ENCODE data around the gene SLC39A6.
A peak's percentile ranks its signal among the peaks of the same experiment; 100 is the strongest.
"Not testable (repeated sequence)": the region's sequence is repeated elsewhere in the genome, so short reads cannot be mapped to it uniquely, and the experiment has no call there.

Gene SLC39A6

DNA sequence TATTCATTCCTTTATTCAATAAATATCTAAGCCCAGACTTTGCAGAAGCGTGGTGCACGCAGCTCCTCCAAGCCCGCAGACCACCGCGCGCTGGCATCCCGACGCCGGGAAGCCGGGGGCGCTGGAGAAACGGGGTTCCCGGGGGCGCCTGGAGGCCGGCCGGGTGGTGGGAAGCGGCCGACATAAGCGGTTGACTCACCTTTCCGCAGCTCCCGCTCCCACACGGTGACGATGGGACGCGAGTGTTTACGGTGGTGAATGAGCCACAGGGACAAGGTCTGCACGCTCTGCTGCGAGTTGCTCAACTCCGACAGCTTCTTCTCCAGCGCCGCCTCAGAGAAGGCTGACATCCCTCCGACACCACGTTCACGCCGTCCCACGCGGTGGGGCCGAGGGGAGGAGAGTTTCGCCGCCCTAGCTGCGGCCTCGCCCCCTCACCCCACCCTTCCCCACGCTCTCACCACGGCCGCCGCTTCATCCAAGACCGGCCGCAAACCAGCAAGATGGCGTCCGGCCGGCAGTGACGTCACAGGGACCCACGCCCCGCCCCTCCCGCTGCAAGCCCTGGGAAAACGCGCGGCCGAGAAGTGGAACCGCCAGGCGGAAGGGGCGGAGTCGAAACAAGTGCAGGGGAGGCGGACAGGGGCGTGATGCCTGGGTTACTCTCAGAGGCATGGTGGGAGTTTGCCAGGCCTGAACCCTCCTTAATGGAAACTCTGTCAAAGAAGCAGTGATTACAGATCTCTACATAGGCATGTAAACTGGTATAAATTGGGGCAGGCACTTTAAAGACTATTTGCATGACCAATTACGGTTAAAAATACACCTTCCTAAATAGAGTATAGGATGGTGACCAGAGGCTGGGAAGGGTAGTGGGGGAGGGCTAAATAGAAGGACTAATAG lies 61.8 kb downstream of the SLC39A6 start, which contains the start of gene RPRD1A:
TSS of gene RPRD1A (minus strand) at position 505 of the 903 bp plus-strand sequence. CDS start at position 350, 155 bp downstream.
- H3K4me2 ChIP-seq (ENCODE audit: low read depth, low read length, poor library complexity, severe bottlenecking), result peak within 1 kb of the TSS; percentile 89
- H3K9me3 ChIP-seq (ENCODE audit: insufficient read depth, low read depth, low read length), result no peaks in the 10 kb centered on the region
- no peaks in the 10 kb centered on the region for H3F3A ChIP-seq (ENCODE audit: low read depth)
- no peaks in the 10 kb centered on the region for H3K36me3 ChIP-seq (ENCODE audit: insufficient read depth, low read length)
- peaks cover 39% of the 10 kb centered on the region for H4K20me1 ChIP-seq (ENCODE audit: insufficient read depth, low read length, poor library complexity, severe bottlenecking)
- peak within 1 kb of the TSS; percentile 99 for H3K4me3 ChIP-seq (ENCODE audit: low read length, poor library complexity, severe bottlenecking)
- H3K27me3 ChIP-seq (ENCODE audit: insufficient read depth, low read length, poor library complexity, severe bottlenecking), result peaks cover 25% of the 10 kb centered on the region
- TF ChIP-seq CTCF (conservative IDR thresholded peaks at IDR 0.05; ENCODE audit: low read length) (no peak), EZH2phosphoT487 (IDR thresholded peaks at IDR 0.05; ENCODE audit: borderline replicate concordance) (no peak)
- H2AFZ ChIP-seq (ENCODE audit: low read length), result peak within 1 kb of the TSS; percentile 96
- peaks cover 50% of the 10 kb centered on the region for H3K79me2 ChIP-seq (ENCODE audit: insufficient read depth, low read length)
- H3K9me2 ChIP-seq (replicated peaks; ENCODE audit: low read depth, low read length), result no peaks in the 10 kb centered on the region
- peaks cover 30% of the 10 kb centered on the region for H3K4me1 ChIP-seq (ENCODE audit: insufficient read depth, low read length, poor library complexity, severe bottlenecking)
- peak within 1 kb of the TSS; percentile 95 for H3K9ac ChIP-seq (ENCODE audit: low read depth, low read length, poor library complexity, severe bottlenecking)

DNA sequence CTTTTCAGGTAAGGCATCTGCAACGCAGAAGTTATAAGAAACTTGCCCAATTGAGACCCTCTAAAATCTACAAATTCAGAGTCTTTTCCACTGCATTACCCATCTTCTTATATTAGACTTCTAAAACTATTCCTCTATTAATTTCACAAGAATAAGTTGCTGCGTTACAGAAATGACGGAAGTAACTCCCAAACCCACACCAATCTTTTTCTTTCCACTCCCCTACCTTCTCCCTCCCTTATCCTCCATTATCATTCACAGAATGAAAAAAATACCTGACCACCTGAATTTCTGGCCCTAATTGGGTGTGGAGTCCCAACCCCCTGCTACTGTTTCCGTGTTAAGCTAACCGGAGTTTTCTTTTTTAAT lies 62.5 kb downstream of the SLC39A6 start:
- Histone ChIP-seq H2AFZ (ENCODE audit: low read length) (peak overlapping the region; percentile 96), H3K9me3 (ENCODE audit: insufficient read depth, low read depth, low read length) (no peaks in the 10 kb centered on the region), H3K4me3 (ENCODE audit: low read length, poor library complexity, severe bottlenecking) (peak overlapping the region; percentile 99), H3K4me2 (ENCODE audit: low read depth, low read length, poor library complexity, severe bottlenecking) (peak overlapping the region; percentile 85), H3K36me3 (ENCODE audit: insufficient read depth, low read length) (no peaks in the 10 kb centered on the region), H3K4me1 (ENCODE audit: insufficient read depth, low read length, poor library complexity, severe bottlenecking) (peaks cover 31% of the 10 kb centered on the region), H3K9ac (ENCODE audit: low read depth, low read length, poor library complexity, severe bottlenecking) (peak overlapping the region; percentile 95), H3F3A (ENCODE audit: low read depth) (no peaks in the 10 kb centered on the region), H3K9me2 (replicated peaks; ENCODE audit: low read depth, low read length) (no peaks in the 10 kb centered on the region), H3K27me3 (ENCODE audit: insufficient read depth, low read length, poor library complexity, severe bottlenecking) (peaks cover 25% of the 10 kb centered on the region), H3K79me2 (ENCODE audit: insufficient read depth, low read length) (peaks cover 57% of the 10 kb centered on the region), H4K20me1 (ENCODE audit: insufficient read depth, low read length, poor library complexity, severe bottlenecking) (peaks cover 42% of the 10 kb centered on the region)
- TF ChIP-seq CTCF (conservative IDR thresholded peaks at IDR 0.05; ENCODE audit: low read length), result no peak

GRCh38 chr18:36066001-36066400 lies 63.1 kb downstream of the SLC39A6 start:
- Histone ChIP-seq H3K4me2 (ENCODE audit: low read depth, low read length, poor library complexity, severe bottlenecking) (peak overlapping the region; percentile 85), H3K9me2 (replicated peaks; ENCODE audit: low read depth, low read length) (no peaks in the 10 kb centered on the region)

DNA sequence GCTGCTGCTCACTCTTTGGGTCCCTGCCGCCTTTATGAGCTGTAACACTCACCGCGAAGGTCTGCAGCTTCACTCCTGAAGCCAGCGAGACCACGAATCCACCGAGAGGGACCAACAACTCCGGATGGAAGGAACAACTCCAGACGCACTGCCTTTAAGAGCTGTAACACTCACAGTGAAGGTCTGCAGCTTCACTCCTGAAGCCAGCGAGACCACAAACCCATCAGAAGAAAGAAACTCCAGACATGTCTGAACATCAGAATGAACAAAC lies 64.4 kb downstream of the SLC39A6 start:
- H3K9me2 ChIP-seq (replicated peaks; ENCODE audit: low read depth, low read length); H2AFZ ChIP-seq (ENCODE audit: low read length); H3F3A ChIP-seq (ENCODE audit: low read depth); H3K9me3 ChIP-seq (ENCODE audit: insufficient read depth, low read depth, low read length); H3K36me3 ChIP-seq (ENCODE audit: insufficient read depth, low read length): not testable (repeated sequence)
- Histone ChIP-seq H3K4me3 (ENCODE audit: low read length, poor library complexity, severe bottlenecking) (peak overlapping the region; percentile 99), H3K4me2 (ENCODE audit: low read depth, low read length, poor library complexity, severe bottlenecking) (peak overlapping the region; percentile 85), H3K79me2 (ENCODE audit: insufficient read depth, low read length) (peaks cover 76% of the 10 kb centered on the region), H4K20me1 (ENCODE audit: insufficient read depth, low read length, poor library complexity, severe bottlenecking) (peaks cover 58% of the 10 kb centered on the region), H3K9ac (ENCODE audit: low read depth, low read length, poor library complexity, severe bottlenecking) (peak overlapping the region; percentile 95), H3K4me1 (ENCODE audit: insufficient read depth, low read length, poor library complexity, severe bottlenecking) (peaks cover 44% of the 10 kb centered on the region), H3K27me3 (ENCODE audit: insufficient read depth, low read length, poor library complexity, severe bottlenecking) (peaks cover 12% of the 10 kb centered on the region)

More at GRCh38 chr18:36066001-36066400, 63.1 kb downstream of the SLC39A6 start:
- H3K79me2 ChIP-seq (ENCODE audit: insufficient read depth, low read length), result peaks cover 63% of the 10 kb centered on the region
- H3F3A ChIP-seq (ENCODE audit: low read depth), result no peaks in the 10 kb centered on the region
- H2AFZ ChIP-seq (ENCODE audit: low read length), result no peak overlapping the region
- no peaks in the 10 kb centered on the region for H3K9me3 ChIP-seq (ENCODE audit: insufficient read depth, low read depth, low read length)
- H3K4me3 ChIP-seq (ENCODE audit: low read length, poor library complexity, severe bottlenecking), result peak overlapping the region; percentile 99
- peaks cover 37% of the 10 kb centered on the region for H3K4me1 ChIP-seq (ENCODE audit: insufficient read depth, low read length, poor library complexity, severe bottlenecking)
- TF ChIP-seq EZH2phosphoT487 (IDR thresholded peaks at IDR 0.05; ENCODE audit: borderline replicate concordance) (no peak), CTCF (conservative IDR thresholded peaks at IDR 0.05; ENCODE audit: low read length) (no peak)
- H3K27me3 ChIP-seq (ENCODE audit: insufficient read depth, low read length, poor library complexity, severe bottlenecking), result peaks cover 25% of the 10 kb centered on the region
- H3K9ac ChIP-seq (ENCODE audit: low read depth, low read length, poor library complexity, severe bottlenecking), result peak overlapping the region; percentile 95
- peaks cover 48% of the 10 kb centered on the region for H4K20me1 ChIP-seq (ENCODE audit: insufficient read depth, low read length, poor library complexity, severe bottlenecking)
- no peaks in the 10 kb centered on the region for H3K36me3 ChIP-seq (ENCODE audit: insufficient read depth, low read length)

Data from Loucy (cell line).